SJCRH30 (cell line): ENCODE results near the gene RBM33. TPM values are rescaled to one million over a fixed set of nuclear protein-coding genes. Genes with fewer than 3 reads are reported as not detected.
"Not testable (repeated sequence)": the region's sequence is repeated elsewhere in the genome, so short reads cannot be mapped to it uniquely, and the experiment has no call there.

ENCODE experiments used
- DNase-seq, 2 experiments: peaks; one replicate each; pipeline ENCODE4 v3.0.0-alpha.2; 2015 to 2020
- H3K27ac ChIP-seq: fragments of 250-450 bp; sonication (Bioruptor Pico); 2 replicates; pipeline ENCODE4 v1.5.1; 2020; ENCODE audit warnings: mild to moderate bottlenecking, moderate library complexity
- H3K27me3 ChIP-seq: fragments of 250-450 bp; sonication (Bioruptor Pico); 2 replicates; pipeline ENCODE4 v1.5.1; 2020; ENCODE audit warnings: mild to moderate bottlenecking, moderate library complexity
- H3K36me3 ChIP-seq: fragments of 250-450 bp; sonication (Bioruptor Pico); 2 replicates; pipeline ENCODE4 v1.5.1; 2020; ENCODE audit warnings: mild to moderate bottlenecking, moderate library complexity
- H3K4me1 ChIP-seq: fragments of 250-450 bp; sonication (Bioruptor Pico); 2 replicates; pipeline ENCODE4 v1.5.1; 2020; ENCODE audit warnings: mild to moderate bottlenecking, moderate library complexity
- H3K4me3 ChIP-seq: fragments of 250-450 bp; sonication (Bioruptor Pico); 2 replicates; pipeline ENCODE4 v1.5.1; 2020; ENCODE audit warnings: mild to moderate bottlenecking, moderate library complexity
- H3K9me3 ChIP-seq: fragments of 250-450 bp; sonication (Bioruptor Pico); replicated peaks from 2 replicates; pipeline ENCODE4 v1.5.1; 2020; ENCODE audit warnings: mild to moderate bottlenecking, moderate library complexity
- total RNA-seq: library from RNA; depleted of rRNA; stranded (reverse); fragments of >200 nt; shearing (Covaris generic); gene quantifications from 2 replicates; pipeline ENCODE4 v1.2.3, GENCODE V29; 2014

Gene RBM33
- total RNA-seq, 1 experiment from 2014 or later, result 38.7 TPM

GRCh38 chr7:155685070-155685790 is 40.8 kb downstream of the RBM33 start:
- Histone ChIP-seq H3K9me3 (peaks cover 3% of the 10 kb centered on the region), H3K4me1 (no peaks in the 10 kb centered on the region), H3K27ac (no peak overlapping the region), H3K4me3 (no peak overlapping the region), H3K27me3 (no peaks in the 10 kb centered on the region), H3K36me3 (peaks cover 35% of the 10 kb centered on the region)
- DNase-seq, result no peak

DNA sequence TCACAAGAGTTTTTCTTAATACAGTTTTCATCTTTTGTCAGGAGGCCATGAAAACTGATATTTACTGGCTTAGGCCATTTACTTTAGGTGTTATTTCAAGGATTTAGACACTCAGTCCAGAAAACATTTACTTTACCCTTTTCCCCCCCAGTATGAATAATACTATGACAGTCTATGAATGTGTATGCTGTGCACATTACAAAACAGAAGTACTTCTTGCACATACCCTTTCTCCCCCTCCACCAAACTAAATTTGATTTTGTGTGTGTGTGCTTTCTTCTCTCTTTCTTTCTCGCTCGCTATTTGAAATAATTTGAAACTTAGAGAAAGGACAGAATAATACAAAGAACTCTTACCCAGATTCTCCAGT is 41.3 kb downstream of the RBM33 start:
- Histone ChIP-seq H3K9me3 (peaks cover 3% of the 10 kb centered on the region), H3K4me1 (no peaks in the 10 kb centered on the region), H3K4me3 (no peak overlapping the region), H3K27me3 (no peaks in the 10 kb centered on the region), H3K27ac (no peak overlapping the region), H3K36me3 (peaks cover 32% of the 10 kb centered on the region)
- DNase-seq, result no peak

GRCh38 chr7:155686620-155687324 is 42.3 kb downstream of the RBM33 start:
- not testable (repeated sequence) for H3K27me3 ChIP-seq, H3K4me1 ChIP-seq, H3K27ac ChIP-seq, H3K4me3 ChIP-seq, H3K9me3 ChIP-seq, DNase-seq
- H3K36me3 ChIP-seq, result peaks cover 29% of the 10 kb centered on the region

DNA sequence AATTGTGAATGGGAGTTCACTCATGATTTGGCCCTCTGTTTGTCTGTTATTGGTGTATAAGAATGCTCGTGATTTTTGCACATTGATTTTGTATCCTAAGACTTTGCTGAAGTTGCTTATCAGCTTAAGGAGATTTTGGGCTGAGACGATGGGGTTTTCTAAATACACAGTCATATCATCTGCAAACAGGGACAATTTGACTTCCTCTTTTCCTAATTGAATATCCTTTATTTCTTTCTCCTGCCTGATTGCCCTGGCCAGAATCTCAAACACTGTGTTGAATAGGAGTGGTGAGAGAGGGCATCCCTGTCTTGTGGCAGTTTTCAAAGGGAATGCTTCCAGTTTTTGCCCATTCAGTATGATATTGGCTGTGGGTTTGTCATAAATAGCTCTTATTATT is 43.8 kb downstream of the RBM33 start:
- H3K27ac ChIP-seq, H3K27me3 ChIP-seq, H3K4me1 ChIP-seq, DNase-seq, H3K4me3 ChIP-seq, H3K9me3 ChIP-seq: not testable (repeated sequence)
- H3K36me3 ChIP-seq, result peaks cover 18% of the 10 kb centered on the region

DNA sequence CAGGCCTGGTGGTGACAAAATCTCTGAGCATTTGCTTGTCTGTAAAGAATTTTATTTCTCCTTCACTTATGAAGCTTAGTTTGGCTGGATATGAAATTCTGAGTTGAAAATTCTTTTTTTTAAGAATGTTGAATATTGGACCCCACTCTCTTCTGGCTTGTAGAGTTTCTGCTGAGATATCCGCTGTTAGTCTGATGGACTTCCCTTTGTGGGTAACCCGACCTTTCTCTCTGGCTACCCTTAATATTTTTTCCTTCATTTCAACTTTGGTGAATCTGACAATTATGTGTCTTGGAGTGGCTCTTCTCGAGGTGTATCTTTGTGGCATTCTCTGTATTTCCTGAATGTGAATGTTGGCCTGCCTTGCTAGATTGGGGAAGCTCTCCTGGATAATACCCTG is 46.2 kb downstream of the RBM33 start:
- H3K36me3 ChIP-seq, H3K9me3 ChIP-seq, H3K4me1 ChIP-seq, H3K27me3 ChIP-seq, DNase-seq, H3K27ac ChIP-seq, H3K4me3 ChIP-seq: not testable (repeated sequence)

- Histone ChIP-seq H3K36me3 (peaks cover 7% of the 10 kb centered on the region; the same call in 1 of the 2 replicates), H3K4me3 (no peak overlapping the region), H3K9me3 (no peaks in the 10 kb centered on the region; the same call in 1 of the 2 replicates), H3K4me1 (peaks cover 7% of the 10 kb centered on the region), H3K27ac (no peak overlapping the region), H3K27me3 (no peaks in the 10 kb centered on the region)
- DNase-seq, result no peak
Measured at GRCh38 chr7:155692317-155692716, 47.9 kb downstream of the RBM33 start.

DNA sequence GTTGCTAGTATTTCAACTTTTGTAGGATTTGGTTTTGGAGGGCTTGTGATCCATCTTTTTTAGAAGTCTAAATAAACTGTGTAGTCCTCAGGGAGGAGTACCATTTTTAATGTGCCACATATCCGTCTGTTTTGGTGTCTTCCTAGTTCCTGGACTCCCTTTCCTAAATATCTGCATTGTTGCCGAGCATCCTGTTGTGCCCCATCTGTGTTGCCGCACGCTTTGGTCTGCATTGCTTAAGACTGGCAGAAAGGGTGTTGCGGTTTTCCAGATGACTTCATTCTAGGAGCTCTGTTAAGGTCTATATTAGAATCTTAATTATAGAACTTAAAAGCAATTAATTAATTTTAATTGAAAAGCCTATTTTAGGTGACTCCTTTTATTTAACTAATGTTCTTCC is 49.4 kb downstream of the RBM33 start:
- Histone ChIP-seq H3K27me3 (no peaks in the 10 kb centered on the region), H3K27ac (no peak overlapping the region), H3K4me1 (peaks cover 7% of the 10 kb centered on the region), H3K4me3 (no peak overlapping the region), H3K9me3 (no peaks in the 10 kb centered on the region; the same call in 1 of the 2 replicates), H3K36me3 (peaks cover 7% of the 10 kb centered on the region; the same call in 1 of the 2 replicates)
- no peak for DNase-seq

DNA sequence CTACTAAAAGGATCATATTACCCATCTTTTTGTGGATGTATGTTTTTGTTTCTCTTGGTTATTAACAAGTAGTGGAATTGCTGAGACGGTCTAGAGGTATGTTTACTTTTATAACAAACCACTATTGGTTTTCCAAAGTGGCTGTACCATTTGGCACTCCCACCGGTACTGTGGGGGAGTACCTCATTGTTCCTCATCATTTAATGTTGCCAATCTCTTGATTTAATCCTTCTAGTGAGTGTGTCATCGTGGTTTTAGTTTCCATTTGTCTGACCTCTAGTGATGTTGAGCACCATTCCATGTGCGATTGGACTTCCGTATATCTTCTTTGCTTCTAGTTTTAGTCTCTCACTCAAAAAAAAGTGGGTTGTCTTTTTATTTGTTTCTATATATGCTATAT is 50.4 kb downstream of the RBM33 start:
- Histone ChIP-seq H3K4me3 (no peak overlapping the region), H3K36me3 (peaks cover 7% of the 10 kb centered on the region; the same call in 1 of the 2 replicates), H3K27ac (no peak overlapping the region), H3K27me3 (no peaks in the 10 kb centered on the region), H3K9me3 (no peaks in the 10 kb centered on the region; the same call in 1 of the 2 replicates), H3K4me1 (peaks cover 7% of the 10 kb centered on the region)
- no peak for DNase-seq

DNA sequence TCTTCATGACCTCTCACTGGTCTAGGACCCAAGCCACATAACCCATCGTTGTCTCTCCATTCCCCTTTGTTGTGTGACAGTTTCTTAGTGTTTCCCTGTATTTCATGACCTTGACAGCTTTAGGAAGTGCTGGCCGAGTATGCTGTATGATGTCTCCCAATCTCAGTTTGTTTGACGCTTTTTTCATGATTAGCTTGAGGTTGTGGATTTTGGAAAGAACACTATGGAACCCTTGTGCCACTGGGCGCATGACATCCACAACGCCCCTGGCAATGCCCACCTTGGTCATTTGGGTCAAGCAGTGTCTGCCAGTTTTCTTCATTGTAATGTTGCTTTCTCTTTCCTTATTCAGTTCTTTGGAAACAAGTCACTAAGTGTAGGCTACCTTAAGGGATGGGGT is 52.3 kb downstream of the RBM33 start:
- Histone ChIP-seq H3K36me3 (peaks cover 18% of the 10 kb centered on the region), H3K4me1 (peaks cover 7% of the 10 kb centered on the region), H3K27ac (no peak overlapping the region), H3K4me3 (no peak overlapping the region), H3K27me3 (no peaks in the 10 kb centered on the region), H3K9me3 (no peaks in the 10 kb centered on the region)
- no peak for DNase-seq

GRCh38 chr7:155698633-155699032 is 54.2 kb downstream of the RBM33 start:
- Histone ChIP-seq H3K36me3 (peaks cover 33% of the 10 kb centered on the region), H3K4me1 (peaks cover 7% of the 10 kb centered on the region), H3K9me3 (no peaks in the 10 kb centered on the region), H3K4me3 (no peak overlapping the region), H3K27ac (no peak overlapping the region), H3K27me3 (no peaks in the 10 kb centered on the region)
- DNase-seq, result no peak

DNA sequence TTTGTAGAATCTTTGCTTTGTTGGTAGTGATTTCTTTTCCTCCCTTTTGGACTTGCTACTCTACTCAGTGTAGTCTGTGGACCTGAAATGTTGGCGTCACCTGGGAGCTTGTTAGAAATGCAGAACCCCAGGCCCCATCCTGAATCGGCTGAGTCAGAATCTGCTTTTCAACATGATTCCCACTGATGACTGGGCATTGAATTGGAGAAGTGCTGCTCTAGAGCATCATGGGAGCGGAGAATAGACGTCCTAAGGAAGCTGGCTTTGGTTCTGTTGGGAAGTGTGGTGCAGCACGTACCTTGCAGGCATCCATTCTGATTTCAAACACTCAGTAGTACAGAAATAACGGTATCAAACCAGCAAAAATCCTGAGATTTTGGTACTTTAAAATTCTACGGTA is 54.7 kb downstream of the RBM33 start:
- H3K36me3 ChIP-seq, result peaks cover 37% of the 10 kb centered on the region
- DNase-seq, result no peak
- no peaks in the 10 kb centered on the region for H3K27me3 ChIP-seq
- no peak overlapping the region for H3K27ac ChIP-seq
- H3K9me3 ChIP-seq, result no peaks in the 10 kb centered on the region
- H3K4me1 ChIP-seq, result peaks cover 7% of the 10 kb centered on the region
- H3K4me3 ChIP-seq, result no peak overlapping the region

- no peak overlapping the region for H3K4me3 ChIP-seq
- no peaks in the 10 kb centered on the region for H3K27me3 ChIP-seq
- DNase-seq, result no peak
- peaks cover 45% of the 10 kb centered on the region for H3K36me3 ChIP-seq
- no peak overlapping the region for H3K27ac ChIP-seq
- no peaks in the 10 kb centered on the region for H3K9me3 ChIP-seq
- H3K4me1 ChIP-seq, result no peaks in the 10 kb centered on the region
Measured at GRCh38 chr7:155700847-155701246, 56.4 kb downstream of the RBM33 start.

DNA sequence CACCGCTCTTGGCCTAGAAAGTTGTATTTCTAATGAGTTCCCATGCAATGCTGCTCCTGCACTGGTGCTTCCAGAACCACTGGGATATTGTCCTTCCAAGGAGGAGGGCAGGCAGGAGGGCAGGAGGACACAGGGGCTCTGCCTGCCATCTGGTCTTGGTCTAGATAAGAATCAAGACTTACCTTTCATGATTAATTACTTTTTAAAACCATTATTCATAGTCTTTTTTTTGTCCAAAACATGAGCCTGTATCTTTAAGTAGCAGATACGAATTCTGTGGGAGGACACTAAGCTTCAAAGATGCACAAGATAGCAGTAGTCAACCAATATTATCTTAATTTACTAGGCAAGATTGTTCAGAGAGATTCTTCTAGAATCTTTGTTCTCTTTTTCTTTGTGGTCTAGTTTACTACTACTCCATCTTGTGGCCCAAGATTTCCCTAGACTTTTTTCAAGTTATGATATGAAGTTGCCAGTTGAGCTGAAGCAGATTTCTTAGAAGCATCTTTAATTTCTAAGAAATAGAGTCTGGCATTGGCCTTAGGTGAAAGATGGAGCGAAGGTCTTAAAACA is 57.6 kb downstream of the RBM33 start:
- Histone ChIP-seq H3K27ac (no peak overlapping the region), H3K9me3 (no peaks in the 10 kb centered on the region), H3K36me3 (peaks cover 53% of the 10 kb centered on the region), H3K4me3 (no peak overlapping the region), H3K27me3 (no peaks in the 10 kb centered on the region), H3K4me1 (no peaks in the 10 kb centered on the region)
- DNase-seq, result no peak

DNA sequence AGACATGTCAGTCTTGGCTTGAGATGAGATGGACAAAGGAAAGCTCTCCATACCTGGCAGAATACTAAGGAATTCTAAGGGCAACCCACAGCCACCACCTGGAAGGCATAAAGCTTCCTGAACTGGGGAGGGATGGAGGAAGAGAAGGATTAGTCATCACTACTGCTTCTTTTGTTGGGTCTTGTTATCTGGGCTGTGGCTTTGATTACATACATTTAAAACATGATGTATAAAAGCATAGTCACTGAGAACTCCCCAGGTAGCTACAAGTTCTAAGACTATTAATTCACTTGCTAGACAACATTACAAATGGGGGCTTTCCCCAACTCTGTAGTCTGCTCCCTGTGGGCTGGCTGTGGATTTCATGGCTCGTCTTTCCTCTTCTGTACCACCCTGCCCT is 58.2 kb downstream of the RBM33 start:
- H3K27ac ChIP-seq, result no peak overlapping the region
- DNase-seq, result no peak
- H3K4me1 ChIP-seq, result no peaks in the 10 kb centered on the region
- no peaks in the 10 kb centered on the region for H3K9me3 ChIP-seq
- H3K36me3 ChIP-seq, result peaks cover 59% of the 10 kb centered on the region
- no peak overlapping the region for H3K4me3 ChIP-seq
- H3K27me3 ChIP-seq, result no peaks in the 10 kb centered on the region

GRCh38 chr7:155705623-155706360 is 61.3 kb downstream of the RBM33 start:
- no peak overlapping the region for H3K4me3 ChIP-seq
- H3K4me1 ChIP-seq, result peaks cover 19% of the 10 kb centered on the region
- no peak overlapping the region for H3K27ac ChIP-seq
- H3K36me3 ChIP-seq, result peaks cover 75% of the 10 kb centered on the region
- no peak for DNase-seq
- no peaks in the 10 kb centered on the region for H3K9me3 ChIP-seq
- no peaks in the 10 kb centered on the region for H3K27me3 ChIP-seq
